Caco-2 (cell line): Measurements from ENCODE around the gene LHPP. TPM values are rescaled to one million over a fixed set of nuclear protein-coding genes. Genes with fewer than 3 reads are reported as not detected.

Experiments
- BruUV-seq: library from RNA; stranded (reverse); fragments of 400-500 nt; replicated peaks from 2 replicates; lab custom pipeline; 2021; lab: Mats Ljungman, UMichigan
- CTCF ChIA-PET: fragments of 300-600 bp; sonication (Branson Sonifier 250); formaldehyde crosslinking; loops from one replicate; lab custom pipeline; 2022; ENCODE audit warnings: antibody characterized with exemption; lab: Charles Lee
- POLR2A ChIA-PET: fragments of 300-600 bp; sonication (Branson Sonifier 250); formaldehyde crosslinking; loops from one replicate; lab custom pipeline; 2022; ENCODE audit warnings: antibody characterized with exemption; lab: Charles Lee
- DNase-seq, 2 experiments: peaks; one replicate each; pipeline versions ENCODE4 v3.0.0 to v3.0.0-alpha.2; 2020 to 2022
- H3K27me3 ChIP-seq: replicated peaks from 2 replicates; pipeline ENCODE4 v1.6.0; 2011; ENCODE audit warnings: low read length; ENCODE audit not compliant: control insufficient read depth, insufficient read depth
- H3K36me3 ChIP-seq: 2 replicates; pipeline ENCODE4 v1.5.1; 2011; ENCODE audit warnings: low read length; ENCODE audit not compliant: control insufficient read depth, insufficient read depth
- H3K4me1 ChIP-seq: fragments of 250-450 bp; sonication (Bioruptor Pico); 2 replicates; pipeline ENCODE4 v1.5.1; 2020; ENCODE audit warnings: mild to moderate bottlenecking
- H3K4me3 ChIP-seq: 2 replicates; pipeline ENCODE4 v1.5.1; 2011; ENCODE audit warnings: low read depth, mild to moderate bottlenecking, control low read depth, low read length
- H3K9me3 ChIP-seq: fragments of 250-450 bp; sonication (Bioruptor Pico); 2 replicates; pipeline ENCODE4 v1.5.1; 2020; ENCODE audit warnings: mild to moderate bottlenecking, moderate library complexity
- H3K27ac Mint-ChIP-seq: one replicate; pipeline ENCODE4 v1.8.0; 2022; ENCODE audit warnings: mixed read lengths; ENCODE audit not compliant: unreplicated experiment
- H3K27me3 Mint-ChIP-seq: one replicate; pipeline ENCODE4 v1.8.0; 2022; ENCODE audit warnings: mixed read lengths; ENCODE audit not compliant: insufficient read depth, unreplicated experiment
- H3K36me3 Mint-ChIP-seq: one replicate; pipeline ENCODE4 v1.8.0; 2022; ENCODE audit warnings: mild to moderate bottlenecking, mixed read lengths; ENCODE audit not compliant: insufficient read depth, unreplicated experiment
- H3K4me1 Mint-ChIP-seq: one replicate; pipeline ENCODE4 v1.8.0; 2022; ENCODE audit warnings: low read depth, mixed read lengths; ENCODE audit not compliant: unreplicated experiment
- H3K4me3 Mint-ChIP-seq: one replicate; pipeline ENCODE4 v1.8.0; 2022; ENCODE audit warnings: mild to moderate bottlenecking, moderate library complexity, mixed read lengths; ENCODE audit not compliant: unreplicated experiment
- H3K9me3 Mint-ChIP-seq: one replicate; pipeline ENCODE4 v1.8.0; 2022; ENCODE audit warnings: mixed read lengths; ENCODE audit not compliant: unreplicated experiment
- intact Hi-C: fragments of 100-400 bp; cut with micrococcal nuclease; formaldehyde crosslinking; loops from one replicate; pipeline ENCODE4 v1.10.0; 2022; ENCODE audit not compliant: unreplicated experiment
- total RNA-seq: library from RNA; stranded (reverse); gene quantifications from 2 replicates; pipeline ENCODE4 v1.2.3, GENCODE V29; 2022
- TF ChIP-seq, protein P1 (sequence below), 2 experiments: fragments of 200-600 bp in 1 of 2; IDR thresholded peaks; 1 replicate in 1 of 2; 2 replicates in 1 of 2; pipeline versions ENCODE4 v1.5.1 to v1.8.0; 2011 to 2022; ENCODE audit warnings: antibody characterized with exemption in 1 of 2, control low read depth in 1 of 2, inconsistent platforms in 1 of 2, low read depth in 1 of 2, low read length in 1 of 2, mild to moderate bottlenecking in 1 of 2, moderate library complexity in 1 of 2; ENCODE audit not compliant: insufficient read depth in 1 of 2, severe bottlenecking in 1 of 2, unreplicated experiment in 1 of 2

Gene LHPP
- total RNA-seq, 1 experiment from 2014 or later = 15.9 TPM

DNA sequence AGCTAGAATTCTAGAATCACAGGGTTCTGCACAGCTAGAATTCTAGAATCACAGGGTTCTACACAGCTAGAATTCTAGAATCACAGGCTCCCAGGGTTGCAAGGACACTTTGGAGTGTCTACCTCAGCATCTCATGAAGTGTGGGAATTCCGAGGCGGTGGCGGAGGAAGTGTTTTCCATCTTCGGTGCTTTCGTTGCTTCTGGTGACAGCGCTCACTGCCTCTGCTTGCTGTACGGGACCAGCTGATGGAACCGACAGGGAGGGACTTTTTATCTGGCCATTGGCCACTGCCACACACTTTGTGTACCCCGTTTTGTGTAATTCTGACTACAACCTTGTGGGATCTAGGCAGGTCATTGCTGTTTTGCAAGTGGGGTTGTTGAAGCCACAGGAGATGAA, 29.5 kb downstream of the LHPP start:
- intact Hi-C loops = no loop called here
- H3K27ac Mint-ChIP-seq = no peak overlapping the region
- H3K9me3 ChIP-seq = peaks cover 7% of the 10 kb centered on the region
- peaks cover 2% of the 10 kb centered on the region for H3K9me3 Mint-ChIP-seq
- H3K27me3 Mint-ChIP-seq = no peaks in the 10 kb centered on the region
- no TSS peak for BruUV-seq
- no peaks in the 10 kb centered on the region for H3K27me3 ChIP-seq
- peaks cover 2% of the 10 kb centered on the region; the same call in 1 of the 2 replicates for H3K36me3 ChIP-seq
- ChIA-PET CTCF (no interaction called here), POLR2A (no interaction called here)
- TF ChIP-seq, protein P1, sequence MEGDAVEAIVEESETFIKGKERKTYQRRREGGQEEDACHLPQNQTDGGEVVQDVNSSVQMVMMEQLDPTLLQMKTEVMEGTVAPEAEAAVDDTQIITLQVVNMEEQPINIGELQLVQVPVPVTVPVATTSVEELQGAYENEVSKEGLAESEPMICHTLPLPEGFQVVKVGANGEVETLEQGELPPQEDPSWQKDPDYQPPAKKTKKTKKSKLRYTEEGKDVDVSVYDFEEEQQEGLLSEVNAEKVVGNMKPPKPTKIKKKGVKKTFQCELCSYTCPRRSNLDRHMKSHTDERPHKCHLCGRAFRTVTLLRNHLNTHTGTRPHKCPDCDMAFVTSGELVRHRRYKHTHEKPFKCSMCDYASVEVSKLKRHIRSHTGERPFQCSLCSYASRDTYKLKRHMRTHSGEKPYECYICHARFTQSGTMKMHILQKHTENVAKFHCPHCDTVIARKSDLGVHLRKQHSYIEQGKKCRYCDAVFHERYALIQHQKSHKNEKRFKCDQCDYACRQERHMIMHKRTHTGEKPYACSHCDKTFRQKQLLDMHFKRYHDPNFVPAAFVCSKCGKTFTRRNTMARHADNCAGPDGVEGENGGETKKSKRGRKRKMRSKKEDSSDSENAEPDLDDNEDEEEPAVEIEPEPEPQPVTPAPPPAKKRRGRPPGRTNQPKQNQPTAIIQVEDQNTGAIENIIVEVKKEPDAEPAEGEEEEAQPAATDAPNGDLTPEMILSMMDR (IDR thresholded peaks at IDR 0.05; ENCODE audit: insufficient read depth in 1 of 2, low read depth in 1 of 2, low read length in 1 of 2, severe bottlenecking in 1 of 2, unreplicated experiment in 1 of 2) = no peak
- H3K4me3 Mint-ChIP-seq = no peak overlapping the region
- DNase-seq = no peak
- H3K4me3 ChIP-seq = no peak overlapping the region
- H3K4me1 ChIP-seq = peaks cover 11% of the 10 kb centered on the region
- peaks cover 9% of the 10 kb centered on the region for H3K4me1 Mint-ChIP-seq
- peaks cover 12% of the 10 kb centered on the region for H3K36me3 Mint-ChIP-seq

DNA sequence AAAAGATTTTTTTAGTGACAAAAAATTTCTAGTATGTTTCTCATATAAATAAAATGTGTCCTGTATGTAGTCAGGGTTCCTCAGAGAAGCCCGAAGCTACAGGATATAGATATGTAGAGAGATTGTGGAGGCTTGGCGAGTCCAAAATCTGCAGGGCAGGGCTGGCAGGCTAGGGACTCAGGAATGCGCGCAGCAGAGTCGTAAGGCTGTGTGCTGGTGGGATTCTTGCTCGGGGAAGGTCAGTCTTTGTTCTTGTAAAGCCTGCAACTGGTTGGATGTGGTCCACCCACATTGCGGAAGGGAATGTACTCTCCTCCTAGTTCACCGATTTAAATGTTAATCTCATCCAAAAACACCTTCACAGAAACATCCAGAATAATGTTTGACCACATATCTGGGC, 30.6 kb downstream of the LHPP start:
- ChIA-PET POLR2A (interaction anchor here (0.5 kb wide), 1 partner anchor 17 kb away, joined by 9 read pairs; no protein-coding TSS in a partner anchor), CTCF (no interaction called here)
- peaks cover 9% of the 10 kb centered on the region for H3K4me1 Mint-ChIP-seq
- no peaks in the 10 kb centered on the region; the same call in 1 of the 2 replicates for H3K36me3 ChIP-seq
- H3K4me1 ChIP-seq = peaks cover 3% of the 10 kb centered on the region; the same call in 1 of the 2 replicates
- no peak for DNase-seq
- no peaks in the 10 kb centered on the region for H3K9me3 Mint-ChIP-seq
- H3K4me3 Mint-ChIP-seq = no peak overlapping the region
- H3K4me3 ChIP-seq = no peak overlapping the region
- H3K27ac Mint-ChIP-seq = no peak overlapping the region
- no peaks in the 10 kb centered on the region for H3K9me3 ChIP-seq
- no TSS peak for BruUV-seq
- TF ChIP-seq, protein P1 (IDR thresholded peaks at IDR 0.05; ENCODE audit: insufficient read depth in 1 of 2, low read depth in 1 of 2, low read length in 1 of 2, severe bottlenecking in 1 of 2, unreplicated experiment in 1 of 2) = no peak
- H3K27me3 ChIP-seq = no peaks in the 10 kb centered on the region
- intact Hi-C loops = no loop called here
- peaks cover 5% of the 10 kb centered on the region for H3K36me3 Mint-ChIP-seq
- no peaks in the 10 kb centered on the region for H3K27me3 Mint-ChIP-seq

DNA sequence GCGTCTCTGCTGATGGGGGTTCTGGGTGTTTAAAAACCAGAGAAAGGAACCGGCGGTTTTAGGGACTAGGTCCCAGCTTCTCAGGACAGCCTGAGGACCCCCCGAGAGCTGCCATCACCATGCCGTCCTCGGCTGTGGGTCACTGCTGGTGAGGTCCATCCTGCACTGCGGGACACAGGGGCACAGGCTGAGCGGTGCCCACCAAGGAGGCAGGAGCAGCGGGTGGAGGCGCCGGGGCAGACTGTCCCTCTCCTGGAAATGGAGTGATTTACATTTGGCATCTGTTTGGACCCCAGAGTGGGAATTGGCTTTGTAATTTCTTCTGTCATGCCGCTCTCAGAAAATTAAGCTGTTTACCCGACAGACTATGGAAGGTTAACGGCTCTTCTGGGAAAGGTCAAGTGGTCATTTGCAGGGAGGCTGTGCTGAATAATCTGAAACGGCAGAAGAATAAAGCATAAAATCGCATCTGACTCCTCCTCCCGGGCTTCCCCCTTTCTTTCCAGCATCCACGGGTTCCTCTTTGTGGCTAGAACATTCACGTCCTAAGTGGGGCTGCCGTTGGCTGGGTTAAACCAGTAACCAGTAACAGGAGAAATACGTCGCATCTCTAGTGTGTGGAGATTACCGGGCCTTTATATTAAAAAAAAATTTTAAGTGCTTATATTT, 31.7 kb downstream of the LHPP start:
- no peak overlapping the region for H3K27ac Mint-ChIP-seq
- no peak for DNase-seq
- ChIA-PET CTCF (no interaction called here), POLR2A (no interaction called here)
- no peak overlapping the region for H3K4me3 ChIP-seq
- no TSS peak for BruUV-seq
- H3K4me3 Mint-ChIP-seq = no peak overlapping the region
- no peaks in the 10 kb centered on the region for H3K9me3 ChIP-seq
- H3K36me3 Mint-ChIP-seq = peaks cover 5% of the 10 kb centered on the region
- TF ChIP-seq, protein P1 (IDR thresholded peaks at IDR 0.05; ENCODE audit: insufficient read depth in 1 of 2, low read depth in 1 of 2, low read length in 1 of 2, severe bottlenecking in 1 of 2, unreplicated experiment in 1 of 2) = no peak
- no peaks in the 10 kb centered on the region for H3K27me3 ChIP-seq
- H3K36me3 ChIP-seq = no peaks in the 10 kb centered on the region; the same call in 1 of the 2 replicates
- H3K4me1 Mint-ChIP-seq = peaks cover 6% of the 10 kb centered on the region
- H3K9me3 Mint-ChIP-seq = no peaks in the 10 kb centered on the region
- no peaks in the 10 kb centered on the region for H3K27me3 Mint-ChIP-seq
- H3K4me1 ChIP-seq = peaks cover 3% of the 10 kb centered on the region; the same call in 1 of the 2 replicates
- intact Hi-C loops = no loop called here
